T-cell (primary cell): ENCODE data around the gene DBNDD1. TPM values are rescaled to one million over a fixed set of nuclear protein-coding genes. Genes with fewer than 3 reads are reported as not detected.

Experiments used
- ATAC-seq, 4 experiments: fragments of 200-7000 bp in 3 of 4; fragments of 150-1000 bp in 1 of 4; cut with Tn5 transposase; replicated peaks in 1 of 4; 1 replicate in 3 of 4; 2 replicates in 1 of 4; pipeline ENCODE4 v1.10.0; 2021; ENCODE audit warnings: moderate library complexity in 3 of 4, mild to moderate bottlenecking in 2 of 4, moderate number of reproducible peaks in 1 of 4
- CTCF ChIA-PET, 2 donors: fragments of 300-600 bp; sonication (Branson Sonifier 250); formaldehyde crosslinking; loops; one replicate each; lab custom pipeline; 2022; ENCODE audit warnings: antibody characterized with exemption in 2 of 2; lab: Charles Lee
- POLR2A ChIA-PET, 2 donors: fragments of 300-600 bp; sonication (Branson Sonifier 250); formaldehyde crosslinking; loops; one replicate each; lab custom pipeline; 2022; ENCODE audit warnings: antibody characterized with exemption in 2 of 2; lab: Charles Lee
- DNase-seq, 35 experiments: peaks; one replicate each; pipeline versions ENCODE4 v3.0.0 to v3.0.0-alpha.2; 2013 to 2023
- H3K27ac ChIP-seq: one replicate; pipeline ENCODE4 v1.5.1; 2013; ENCODE audit warnings: low read length
- H3K27me3 ChIP-seq, 2 experiments: replicated peaks in 1 of 2; 1 replicate in 1 of 2; 2 replicates in 1 of 2; pipeline versions ENCODE4 v1.6.1 to v1.7.0; 2013; ENCODE audit warnings: low read length in 1 of 2, mixed read lengths in 1 of 2; ENCODE audit not compliant: control insufficient read depth in 2 of 2, insufficient read depth in 2 of 2; ENCODE audit errors: extremely low read depth in 1 of 2
- H3K36me3 ChIP-seq, 2 donors: 1 replicate in 1 of 2; 2 replicates in 1 of 2; pipeline versions ENCODE4 v1.6.1 to v1.7.0; 2013; ENCODE audit warnings: low read length in 1 of 2; ENCODE audit not compliant: control insufficient read depth in 2 of 2, insufficient read depth in 1 of 2; ENCODE audit errors: extremely low read depth in 1 of 2
- H3K4me1 ChIP-seq, 2 experiments: 1 replicate in 1 of 2; 2 replicates in 1 of 2; pipeline versions ENCODE4 v1.6.1 to v1.7.0; 2013; ENCODE audit warnings: low read length in 2 of 2, mixed read lengths in 1 of 2; ENCODE audit not compliant: insufficient read depth in 2 of 2, control insufficient read depth in 1 of 2; ENCODE audit errors: extremely low read depth in 1 of 2
- H3K4me3 ChIP-seq, 2 donors: 1 replicate in 1 of 2; 2 replicates in 1 of 2; pipeline versions ENCODE4 v1.5.1 to v1.7.0; 2013; ENCODE audit warnings: mild to moderate bottlenecking in 2 of 2, low read length in 1 of 2, moderate library complexity in 1 of 2; ENCODE audit not compliant: control insufficient read depth in 1 of 2; ENCODE audit errors: extremely low read depth in 1 of 2
- H3K9me3 ChIP-seq: 2 replicates; pipeline ENCODE4 v1.7.0; 2013
- H3K27ac Mint-ChIP-seq, 2 donors: one replicate each; pipeline ENCODE4 v1.8.0; 2020 to 2021; ENCODE audit warnings: mild to moderate bottlenecking in 2 of 2, mixed read lengths in 2 of 2
- H3K27me3 Mint-ChIP-seq, 2 donors: one replicate each; pipeline ENCODE4 v1.8.0; 2021 to 2022; ENCODE audit warnings: mixed read lengths in 2 of 2
- H3K36me3 Mint-ChIP-seq: one replicate; pipeline ENCODE4 v1.8.0; 2021; ENCODE audit warnings: mixed read lengths
- H3K4me1 Mint-ChIP-seq, 3 donors: one replicate each; pipeline ENCODE4 v1.8.0; 2020 to 2022; ENCODE audit warnings: mixed read lengths in 3 of 3, mild to moderate bottlenecking in 1 of 3
- H3K4me3 Mint-ChIP-seq, 3 donors: one replicate each; pipeline ENCODE4 v1.8.0; 2020 to 2022; ENCODE audit warnings: mild to moderate bottlenecking in 3 of 3, mixed read lengths in 3 of 3, moderate library complexity in 3 of 3
- H3K9me3 Mint-ChIP-seq, 3 donors: one replicate each; pipeline ENCODE4 v1.8.0; 2020 to 2022; ENCODE audit warnings: mixed read lengths in 3 of 3
- WGBS: methylation state at CpG from one replicate; pipeline ENCODE4 v1.1.5; 2013; ENCODE audit warnings: missing lambda C conversion rate; ENCODE audit not compliant: insufficient coverage; 5-methylcytosine and 5-hydroxymethylcytosine counted together
- total RNA-seq, 35 experiments: library from RNA in 6 of 35; stranded (reverse) in 6 of 35; fragments of 120-200 nt in 1 of 35; gene quantifications; one replicate each; pipeline versions ENCODE4 v1.2.1 to v1.2.4 and lab custom pipeline; 2013 to 2026

DBNDD1 gene
- total RNA-seq, 5 donors from 2014 or later (not counting 1 experiment from before 2014, with no cell fraction given) = 0.70 to 3.6 (median 0.88) TPM

DNA sequence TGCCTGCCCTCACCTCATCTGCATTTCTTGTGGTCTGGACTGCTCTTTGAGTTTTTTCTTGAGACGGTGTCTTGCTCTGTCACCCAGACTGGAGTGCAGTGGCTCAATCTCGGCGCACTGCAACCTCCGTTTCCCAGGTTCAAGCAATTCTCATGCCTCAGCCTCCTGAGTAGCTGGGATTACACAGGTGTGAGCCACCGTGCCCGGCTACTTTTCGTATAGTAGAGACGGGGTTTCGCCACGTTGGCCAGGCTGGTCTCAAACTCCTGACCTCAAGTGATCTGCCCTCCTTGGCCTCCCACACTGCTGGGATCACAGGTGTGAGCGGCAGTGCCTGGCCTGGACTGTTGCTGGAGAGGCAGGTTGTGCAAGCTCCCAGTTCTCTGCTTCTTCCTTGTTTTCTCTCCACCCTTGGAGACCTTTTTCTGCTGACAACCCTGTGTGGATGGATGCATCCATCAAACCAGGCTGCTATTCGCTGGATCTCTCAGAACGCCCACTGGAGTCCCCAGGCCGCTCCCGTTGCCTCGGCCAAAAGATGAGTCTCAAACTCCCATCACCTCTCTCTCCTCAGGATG lies 22.7 kb upstream of the DBNDD1 start:
- ChIA-PET POLR2A (no interaction called here), CTCF (no interaction called here)
- DNase-seq = no peak
- Histone ChIP-seq H3K27me3 (peaks cover 0 to 34% of the 10 kb centered on the region in 2 experiments), H3K27ac (no peak overlapping the region), H3K4me3 (no peak overlapping the region), H3K9me3 (no peaks in the 10 kb centered on the region), H3K36me3 (peaks cover 0 to 3% of the 10 kb centered on the region in 2 donors), H3K4me1 (peaks cover 0 to 9% of the 10 kb centered on the region in 2 experiments)
- Mint-ChIP-seq H3K4me1 (peaks cover 4 to 6% (median 6%) of the 10 kb centered on the region in 3 donors), H3K36me3 (peaks cover 28% of the 10 kb centered on the region), H3K9me3 (no peaks in the 10 kb centered on the region), H3K27me3 (peaks cover 9 to 11% of the 10 kb centered on the region in 2 donors), H3K27ac (no peak overlapping the region), H3K4me3 (no peak overlapping the region)
- ATAC-seq = no peak
- WGBS = 89% methylated on average over 13 of the region's 16 CpGs

- peaks cover 39% of the 10 kb centered on the region for H3K36me3 Mint-ChIP-seq
- Histone ChIP-seq H3K9me3 (no peaks in the 10 kb centered on the region), H3K27ac (no peak overlapping the region), H3K4me1 (no peaks in the 10 kb centered on the region), H3K4me3 (no peak overlapping the region), H3K36me3 (peaks cover 0 to 3% of the 10 kb centered on the region in 2 donors), H3K27me3 (peaks cover 0 to 19% of the 10 kb centered on the region in 2 experiments)
- ATAC-seq (no peak), DNase-seq (no peak)
- ChIA-PET POLR2A (no interaction called here), CTCF (no interaction called here)
- peaks cover under 1% of the 10 kb centered on the region in 2 donors for H3K27me3 Mint-ChIP-seq
- H3K27ac Mint-ChIP-seq = no peak overlapping the region
- H3K9me3 Mint-ChIP-seq = no peaks in the 10 kb centered on the region
- 96% methylated on average over 26 of the region's 29 CpGs for WGBS
- H3K4me1 Mint-ChIP-seq = no peaks in the 10 kb centered on the region
- no peak overlapping the region for H3K4me3 Mint-ChIP-seq
Measured at GRCh38 chr16:90040152-90041023, 21.1 kb upstream of the DBNDD1 start.

- ATAC-seq (no peak), DNase-seq (no peak)
- no CpG with 5 or more reads among the region's 12 CpGs for WGBS
- no peaks in the 10 kb centered on the region for H3K27me3 Mint-ChIP-seq
- H3K4me3 Mint-ChIP-seq = no peak overlapping the region
- H3K27ac Mint-ChIP-seq = no peak overlapping the region
- Histone ChIP-seq H3K4me1 (no peaks in the 10 kb centered on the region), H3K9me3 (no peaks in the 10 kb centered on the region), H3K27ac (no peak overlapping the region), H3K27me3 (no peaks in the 10 kb centered on the region), H3K36me3 (no peaks in the 10 kb centered on the region), H3K4me3 (no peak overlapping the region)
- peaks cover 40% of the 10 kb centered on the region for H3K36me3 Mint-ChIP-seq
- no peaks in the 10 kb centered on the region for H3K4me1 Mint-ChIP-seq
- ChIA-PET POLR2A (no interaction called here), CTCF (no interaction called here)
- no peaks in the 10 kb centered on the region for H3K9me3 Mint-ChIP-seq
Measured at GRCh38 chr16:90037276-90037675, 18.0 kb upstream of the DBNDD1 start.

- H3K27ac ChIP-seq = no peak overlapping the region
- DNase-seq = no peak
- Mint-ChIP-seq H3K9me3 (no peaks in the 10 kb centered on the region), H3K4me1 (no peaks in the 10 kb centered on the region), H3K27me3 (no peaks in the 10 kb centered on the region), H3K4me3 (no peak overlapping the region), H3K36me3 (peaks cover 46% of the 10 kb centered on the region), H3K27ac (no peak overlapping the region)
- no peaks in the 10 kb centered on the region for H3K4me1 ChIP-seq
- no peaks in the 10 kb centered on the region for H3K9me3 ChIP-seq
- WGBS = 90% methylated on average over 3 of the region's 5 CpGs
- no peak for ATAC-seq
- CTCF ChIA-PET = no interaction called here
- POLR2A ChIA-PET = no interaction called here
- H3K36me3 ChIP-seq = no peaks in the 10 kb centered on the region
- H3K27me3 ChIP-seq = no peaks in the 10 kb centered on the region
- no peak overlapping the region for H3K4me3 ChIP-seq
Measured at GRCh38 chr16:90035902-90036301, 16.6 kb upstream of the DBNDD1 start.

- DNase-seq = no peak
- ChIA-PET CTCF (no interaction called here), POLR2A (no interaction called here)
- 100% methylated on average over 2 of the region's 8 CpGs for WGBS
- Histone ChIP-seq H3K27me3 (no peaks in the 10 kb centered on the region), H3K4me3 (no peak overlapping the region), H3K9me3 (no peaks in the 10 kb centered on the region), H3K4me1 (no peaks in the 10 kb centered on the region), H3K36me3 (no peaks in the 10 kb centered on the region), H3K27ac (no peak overlapping the region)
- Mint-ChIP-seq H3K4me1 (no peaks in the 10 kb centered on the region), H3K9me3 (no peaks in the 10 kb centered on the region), H3K27me3 (no peaks in the 10 kb centered on the region), H3K4me3 (no peak overlapping the region), H3K36me3 (peaks cover 43% of the 10 kb centered on the region), H3K27ac (no peak overlapping the region)
- no peak for ATAC-seq
Measured at GRCh38 chr16:90034504-90034903, 15.2 kb upstream of the DBNDD1 start.

GRCh38 chr16:90033387-90033786 lies 14.1 kb upstream of the DBNDD1 start:
- ChIA-PET CTCF (no interaction called here), POLR2A (no interaction called here)
- Histone ChIP-seq H3K4me1 (no peaks in the 10 kb centered on the region), H3K9me3 (no peaks in the 10 kb centered on the region), H3K27me3 (no peaks in the 10 kb centered on the region), H3K4me3 (no peak overlapping the region), H3K27ac (no peak overlapping the region), H3K36me3 (no peaks in the 10 kb centered on the region)
- ATAC-seq (no peak), DNase-seq (no peak)
- no peak overlapping the region for H3K4me3 Mint-ChIP-seq
- H3K27ac Mint-ChIP-seq = no peak overlapping the region
- no peaks in the 10 kb centered on the region for H3K4me1 Mint-ChIP-seq
- H3K36me3 Mint-ChIP-seq = peaks cover 38% of the 10 kb centered on the region
- H3K27me3 Mint-ChIP-seq = no peaks in the 10 kb centered on the region
- WGBS = 100% methylated on average over 2 of the region's 4 CpGs
- H3K9me3 Mint-ChIP-seq = no peaks in the 10 kb centered on the region
